Measurements from ENCODE around the gene EHD1. TPM values are rescaled to one million over a fixed set of nuclear protein-coding genes. Genes with fewer than 3 reads are reported as not detected.

EHD1 gene
- total and polyA plus RNA-seq, 2 of the 8 experiments (the other 6 are each of a cell fraction or from before 2014, with no cell fraction given) = 31.5 to 42.9 TPM

DNA sequence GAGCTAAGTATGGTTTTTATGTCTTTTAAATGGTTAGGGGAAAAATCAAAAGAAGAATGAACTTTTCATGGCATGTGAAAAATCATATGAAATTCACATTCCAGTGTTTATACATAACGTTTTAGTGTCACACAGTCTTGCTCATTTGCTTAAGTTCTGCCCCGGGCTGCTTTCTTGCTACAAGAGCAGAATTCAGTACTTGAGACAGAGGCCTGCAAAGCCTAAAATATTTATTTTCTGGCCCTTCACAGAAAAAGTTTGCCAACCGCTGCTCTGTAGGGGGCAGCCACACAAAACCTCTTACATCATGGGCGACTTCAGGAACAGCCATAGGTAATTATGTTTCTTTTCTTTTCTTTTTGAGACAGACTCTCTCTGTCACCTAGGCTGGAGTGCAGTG lies 39.6 kb upstream of the EHD1 start:
- no peaks in the 10 kb centered on the region for H3K27me3 ChIP-seq (replicated peaks in 1 of 4; ENCODE audit: control insufficient read depth in 3 of 4, extremely low read depth in 1 of 4, insufficient read depth in 3 of 4, low read length in 3 of 4)
- peaks cover 0 to 2% of the 10 kb centered on the region in 2 experiments for H4K20me1 ChIP-seq (replicated peaks in 1 of 2; ENCODE audit: control insufficient read depth in 1 of 2, insufficient read depth in 2 of 2, low read length in 2 of 2)
- H3K23ac ChIP-seq (ENCODE audit: insufficient read length) = no peak overlapping the region
- peak overlapping the region; percentile 49; the same call in 1 of the 2 replicates for H2BK5ac ChIP-seq (ENCODE audit: low read depth, low read length)
- no peak for DNase-seq (ENCODE audit: low read depth in 1 of 2, low spot score in 2 of 2)
- H3K36me3 ChIP-seq (ENCODE audit: control insufficient read depth in 2 of 4, insufficient read depth in 4 of 4, low read length in 3 of 4) = peaks cover 0 to 3% (median 0%) of the 10 kb centered on the region in 4 experiments; a peak in 3 of 8 replicates
- no peak overlapping the region for H3K4ac ChIP-seq (replicated peaks; ENCODE audit: insufficient read length, low read depth, low read length)
- no peaks in the 10 kb centered on the region for H3K79me2 ChIP-seq (ENCODE audit: control insufficient read depth in 1 of 2, insufficient read depth in 2 of 2, low read length in 2 of 2)
- H3K4me1 ChIP-seq (replicated peaks in 1 of 4; ENCODE audit: control insufficient read depth in 3 of 4, insufficient read depth in 4 of 4, low read length in 3 of 4) = peaks cover 0 to 11% (median 4%) of the 10 kb centered on the region in 4 experiments; a peak in 5 of 7 replicates
- H4K5ac ChIP-seq (ENCODE audit: insufficient read length, low read depth, low read length) = peak overlapping the region; percentile 33
- TF ChIP-seq CTBP2 (IDR thresholded peaks at IDR 0.05; ENCODE audit: borderline replicate concordance, insufficient read depth, insufficient read length, low read length) = no peak
- TF ChIP-seq CHD2 (IDR thresholded peaks at IDR 0.05; ENCODE audit: low read length) = no peak
- no peak for TF ChIP-seq TAF1 (IDR thresholded peaks at IDR 0.05; ENCODE audit: low read depth, low read length)
- TF ChIP-seq SRF (IDR thresholded peaks at IDR 0.05; ENCODE audit: low read depth, low read length) = no peak
- TF ChIP-seq BRCA1 (IDR thresholded peaks at IDR 0.05; ENCODE audit: low read depth, low read length) = no peak
- no peak for TF ChIP-seq CEBPB (IDR thresholded peaks at IDR 0.05; ENCODE audit: low read depth, low read length)
- no peak for TF ChIP-seq BACH1 (IDR thresholded peaks at IDR 0.05; ENCODE audit: low read length)
- TF ChIP-seq EP300 (IDR thresholded peaks at IDR 0.05; ENCODE audit: borderline replicate concordance in 1 of 2, low read depth in 2 of 2, low read length in 2 of 2) = no peak
- H3K18ac ChIP-seq (ENCODE audit: extremely low read depth, low read length) = no peak overlapping the region
- 49% methylated on average over 4 of the region's 4 CpGs; no CpG with 5 or more reads in 1 of the 2 experiments for WGBS, 2 experiments (ENCODE audit: extremely low coverage in 1 of 2, insufficient coverage in 1 of 2, insufficient read length in 1 of 2, insufficient replicate concordance in 2 of 2, low coverage in 1 of 2, low lambda C conversion rate in 2 of 2, missing lambda C conversion rate in 1 of 2)
- no peak overlapping the region for H4K91ac ChIP-seq (replicated peaks; ENCODE audit: insufficient read length, low read length)
- no peak overlapping the region for H2BK12ac ChIP-seq (ENCODE audit: low read depth, low read length)
- H3K9ac ChIP-seq (replicated peaks in 1 of 4; ENCODE audit: extremely low read depth in 1 of 4, low read depth in 3 of 4, low read length in 3 of 4) = no peak overlapping the region
- H4K8ac ChIP-seq (ENCODE audit: extremely low read depth, insufficient read depth, low read length) = 0 out of 2 replicates have a peak overlapping the region, but pooled peaks have one; percentile 51
- H3K4me2 ChIP-seq (ENCODE audit: insufficient read depth in 1 of 2, low read depth in 2 of 2, low read length in 2 of 2) = peak overlapping the region; percentile 67 to 98
- no peak overlapping the region for H2BK15ac ChIP-seq (ENCODE audit: low read length)
- H2AK5ac ChIP-seq (ENCODE audit: low read depth, low read length) = no peak overlapping the region
- no peak overlapping the region for H2BK120ac ChIP-seq (replicated peaks; ENCODE audit: low read depth, low read length)
- H3K23me2 ChIP-seq (ENCODE audit: low read depth, low read length) = peaks cover 13% of the 10 kb centered on the region
- no peaks in the 10 kb centered on the region for H3K9me3 ChIP-seq (ENCODE audit: insufficient read depth in 2 of 2, low read depth in 1 of 2, low read length in 1 of 2)
- POLR2A ChIA-PET (ENCODE audit: partially characterized antibody) = interaction anchor here (0.9 to 1.5 kb wide), 3 partner anchors 12 to 138 kb away, joined by 3 to 6 read pairs (median 3); no protein-coding TSS in a partner anchor
- H2BK20ac ChIP-seq (ENCODE audit: low read length) = no peak overlapping the region
- H3K56ac ChIP-seq (replicated peaks; ENCODE audit: insufficient read length, low read depth, low read length) = no peak overlapping the region
- H3K79me1 ChIP-seq (ENCODE audit: low read depth, low read length) = 0 out of 2 replicates have a peak, but pooled peaks cover 3% of the 10 kb centered on the region
- H2AFZ ChIP-seq (ENCODE audit: low read length) = no peak overlapping the region
- no peak overlapping the region for H3K27ac ChIP-seq (ENCODE audit: low read depth, low read length)
- peak overlapping the region; percentile 42 to 74 (median 58); a peak in 7 of 8 replicates for H3K4me3 ChIP-seq (ENCODE audit: extremely low read depth in 1 of 4, insufficient read depth in 2 of 4, low read depth in 3 of 4, low read length in 4 of 4)
- no peak for FAIRE-seq
- H3K14ac ChIP-seq (ENCODE audit: insufficient read length) = no peak overlapping the region
- CTCF ChIA-PET (ENCODE audit: partially characterized antibody) = interaction anchor here (0.6 to 6.1 kb wide), 7 partner anchors 10 to 95 kb away, joined by 3 to 37 read pairs (median 9); partner anchors contain the start of genes ARL2, BATF2 and GPHA2
